RWPE2 (cell line): ENCODE results near the gene USP36.
"Not testable (repeated sequence)": the region's sequence is repeated elsewhere in the genome, so short reads cannot be mapped to it uniquely, and the experiment has no call there.

Source experiments
- ATAC-seq: fragments of 200-7000 bp; cut with Tn5 transposase; 3 replicates; pipeline ENCODE4 v1.9.1; 2021; ENCODE audit warnings: low read depth
- DNase-seq: peaks from one replicate; pipeline ENCODE4 v3.0.0-alpha.2; 2020; ENCODE audit warnings: low spot score
- H3K27ac ChIP-seq: fragments of 450-650 bp; 2 replicates; pipeline ENCODE4 v1.5.1; 2017; ENCODE audit warnings: mild to moderate bottlenecking; ENCODE audit not compliant: poor library complexity, severe bottlenecking
- H3K27me3 ChIP-seq: fragments of 250-450 bp; sonication (Bioruptor Pico); 2 replicates; pipeline ENCODE4 v1.5.1; 2021; ENCODE audit warnings: mild to moderate bottlenecking, moderate library complexity; ENCODE audit not compliant: insufficient read depth, poor library complexity, severe bottlenecking
- H3K36me3 ChIP-seq: fragments of 250-450 bp; sonication (Bioruptor Pico); 2 replicates; pipeline ENCODE4 v1.5.1; 2020; ENCODE audit warnings: low read depth, mild to moderate bottlenecking, moderate library complexity
- H3K4me1 ChIP-seq: fragments of 250-450 bp; sonication (Bioruptor Pico); 2 replicates; pipeline ENCODE4 v1.5.1; 2021; ENCODE audit warnings: mild to moderate bottlenecking, moderate library complexity; ENCODE audit not compliant: insufficient read depth, poor library complexity, severe bottlenecking
- H3K4me3 ChIP-seq: fragments of 250-450 bp; sonication (Bioruptor Pico); 2 replicates; pipeline ENCODE4 v1.5.1; 2021; ENCODE audit warnings: mild to moderate bottlenecking, moderate library complexity; ENCODE audit not compliant: severe bottlenecking
- H3K9me3 ChIP-seq: fragments of 250-450 bp; sonication (Bioruptor Pico); 2 replicates; pipeline ENCODE4 v1.5.1; 2021; ENCODE audit warnings: mild to moderate bottlenecking, moderate library complexity; ENCODE audit not compliant: severe bottlenecking
- TF ChIP-seq, protein P1 (sequence below): fragments of 450-650 bp; IDR thresholded peaks from one replicate; pipeline ENCODE4 v1.5.1; 2017; ENCODE audit warnings: mild to moderate bottlenecking, moderate library complexity; ENCODE audit not compliant: poor library complexity, severe bottlenecking

The USP36 gene

DNA sequence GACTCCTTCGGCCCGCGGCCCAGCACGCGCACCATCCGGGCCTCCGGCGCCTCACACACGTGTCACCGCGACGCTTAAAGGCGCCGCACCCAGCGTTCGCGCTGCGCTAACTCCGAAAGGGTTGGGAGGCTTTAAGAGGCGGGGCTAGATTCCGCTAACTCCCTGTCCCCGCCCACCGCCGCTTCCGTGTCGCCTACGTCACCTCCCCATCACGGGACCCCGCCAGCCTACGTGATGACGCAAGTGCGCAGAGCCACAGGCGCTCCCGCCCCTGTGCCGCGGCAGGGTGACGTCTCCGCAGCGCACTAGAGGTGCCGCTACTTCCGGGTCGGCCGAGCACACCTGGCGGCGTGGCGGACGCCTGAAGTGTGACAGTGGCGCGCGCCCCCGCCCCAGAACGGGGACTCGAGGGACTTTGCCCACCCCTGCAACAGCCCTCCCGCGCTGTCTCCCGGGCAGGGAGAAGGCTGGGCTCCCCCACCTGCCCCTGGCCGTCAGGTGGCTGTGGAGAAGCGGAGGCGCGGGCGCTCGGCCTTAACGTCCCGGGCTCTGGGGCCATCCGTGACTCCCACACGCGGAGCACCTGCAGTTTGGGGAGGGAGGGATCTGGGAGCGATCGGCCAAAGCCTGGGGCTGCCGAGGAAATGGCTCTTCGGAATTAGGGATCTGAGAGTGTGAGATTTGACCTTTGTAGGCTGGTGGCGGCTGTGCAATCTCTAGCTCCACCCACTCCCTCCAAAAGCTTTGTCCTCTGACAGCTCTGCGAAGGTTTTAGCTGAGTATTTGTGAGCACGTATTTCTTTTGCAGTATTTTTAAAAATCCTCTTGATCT, at the start of gene USP36:
Gene USP36 (minus strand): TSS at position 35 of the 832 bp plus-strand sequence. CDS start 4,451 bp downstream, outside the sequence.
- ATAC-seq (peak; percentile 86), DNase-seq (peak; percentile 99)
- Histone ChIP-seq H3K4me3 (peak within 1 kb of the TSS; percentile 68), H3K36me3 (peaks cover 25% of the 10 kb centered on the region), H3K9me3 (no peaks in the 10 kb centered on the region), H3K27ac (peak within 1 kb of the TSS; percentile 75), H3K27me3 (no peaks in the 10 kb centered on the region), H3K4me1 (peaks cover 4% of the 10 kb centered on the region)
- TF ChIP-seq, protein P1, sequence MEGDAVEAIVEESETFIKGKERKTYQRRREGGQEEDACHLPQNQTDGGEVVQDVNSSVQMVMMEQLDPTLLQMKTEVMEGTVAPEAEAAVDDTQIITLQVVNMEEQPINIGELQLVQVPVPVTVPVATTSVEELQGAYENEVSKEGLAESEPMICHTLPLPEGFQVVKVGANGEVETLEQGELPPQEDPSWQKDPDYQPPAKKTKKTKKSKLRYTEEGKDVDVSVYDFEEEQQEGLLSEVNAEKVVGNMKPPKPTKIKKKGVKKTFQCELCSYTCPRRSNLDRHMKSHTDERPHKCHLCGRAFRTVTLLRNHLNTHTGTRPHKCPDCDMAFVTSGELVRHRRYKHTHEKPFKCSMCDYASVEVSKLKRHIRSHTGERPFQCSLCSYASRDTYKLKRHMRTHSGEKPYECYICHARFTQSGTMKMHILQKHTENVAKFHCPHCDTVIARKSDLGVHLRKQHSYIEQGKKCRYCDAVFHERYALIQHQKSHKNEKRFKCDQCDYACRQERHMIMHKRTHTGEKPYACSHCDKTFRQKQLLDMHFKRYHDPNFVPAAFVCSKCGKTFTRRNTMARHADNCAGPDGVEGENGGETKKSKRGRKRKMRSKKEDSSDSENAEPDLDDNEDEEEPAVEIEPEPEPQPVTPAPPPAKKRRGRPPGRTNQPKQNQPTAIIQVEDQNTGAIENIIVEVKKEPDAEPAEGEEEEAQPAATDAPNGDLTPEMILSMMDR: peak; percentile 13

DNA sequence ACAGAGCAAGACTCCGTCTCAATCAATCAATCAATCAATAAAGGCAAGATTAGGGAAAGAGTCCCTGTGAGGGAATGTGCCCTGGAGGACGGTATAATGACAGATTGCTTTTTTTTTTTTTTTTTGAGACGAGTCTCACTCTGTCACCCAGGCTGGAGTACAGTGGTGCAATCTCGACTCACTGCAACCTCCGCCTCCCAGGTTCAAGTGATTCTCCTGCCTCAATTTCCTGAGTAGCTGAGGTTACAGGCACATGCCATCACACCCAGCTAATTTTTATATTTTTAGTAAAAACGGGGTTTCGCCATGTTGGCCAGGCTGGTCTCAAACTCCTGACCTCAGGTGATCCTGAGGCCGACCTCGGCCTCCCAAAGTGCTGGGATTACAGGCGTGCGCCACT, 49.5 kb upstream of the USP36 start:
- H3K36me3 ChIP-seq, H3K27ac ChIP-seq, H3K4me3 ChIP-seq, H3K9me3 ChIP-seq, H3K4me1 ChIP-seq, DNase-seq, H3K27me3 ChIP-seq, ATAC-seq: not testable (repeated sequence)

DNA sequence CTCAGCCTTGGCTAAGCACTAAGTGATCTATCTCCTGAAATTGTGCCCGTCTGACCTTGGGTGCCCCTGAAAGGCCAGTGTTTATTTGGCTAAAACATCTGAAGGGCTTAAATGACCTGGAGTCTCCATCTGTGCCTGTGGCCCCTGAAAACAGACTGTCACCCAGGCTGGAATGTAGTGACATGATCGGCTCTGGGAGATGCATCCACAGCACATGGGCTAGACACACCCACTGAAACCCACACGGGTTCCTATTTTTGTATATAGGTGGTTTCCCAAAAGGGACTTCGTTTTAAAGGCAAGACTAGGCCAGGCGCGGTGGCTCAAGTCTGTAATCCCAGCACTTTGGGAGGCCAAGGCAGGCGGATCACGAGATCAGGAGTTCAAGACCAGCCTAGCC, 48.9 kb upstream of the USP36 start:
- TF ChIP-seq, protein P1: no peak
- no peak overlapping the region for H3K27ac ChIP-seq
- DNase-seq (no peak), ATAC-seq (no peak)
- H3K4me1 ChIP-seq: peaks cover 10% of the 10 kb centered on the region
- H3K27me3 ChIP-seq: no peaks in the 10 kb centered on the region
- H3K4me3 ChIP-seq: no peak overlapping the region
- no peaks in the 10 kb centered on the region for H3K36me3 ChIP-seq
- no peaks in the 10 kb centered on the region for H3K9me3 ChIP-seq

DNA sequence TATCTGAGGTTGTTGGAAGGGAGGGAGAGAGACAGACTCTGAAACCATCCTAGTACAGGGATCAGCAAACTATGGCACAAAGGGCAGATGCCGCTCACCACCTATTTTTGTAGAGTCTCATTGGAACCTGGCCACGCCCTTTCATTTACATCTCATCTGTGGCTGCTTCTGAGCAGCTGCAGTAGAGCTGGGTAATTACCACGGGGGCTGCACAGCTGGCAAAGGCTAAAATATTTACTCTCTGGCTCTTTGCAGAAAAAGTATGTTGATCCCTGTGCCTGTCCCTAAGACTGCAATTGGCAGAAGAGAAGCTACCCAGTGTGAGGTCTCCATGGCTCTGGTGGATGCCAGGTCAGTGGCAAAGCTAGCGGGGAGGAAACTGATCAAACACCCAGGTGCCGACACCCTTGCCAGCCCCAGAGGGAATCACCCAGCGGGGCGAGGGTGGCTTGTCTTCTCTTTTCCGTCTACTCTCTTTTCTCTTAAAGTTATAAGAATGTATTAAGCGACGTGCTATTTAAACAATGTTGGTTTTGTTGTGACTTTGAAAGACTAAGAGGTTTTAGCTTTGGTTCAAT, 48.4 kb upstream of the USP36 start:
- Histone ChIP-seq H3K4me3 (no peak overlapping the region), H3K4me1 (peaks cover 15% of the 10 kb centered on the region), H3K9me3 (no peaks in the 10 kb centered on the region), H3K27ac (no peak overlapping the region), H3K27me3 (no peaks in the 10 kb centered on the region), H3K36me3 (no peaks in the 10 kb centered on the region)
- ATAC-seq (no peak), DNase-seq (no peak)
- TF ChIP-seq, protein P1: no peak

DNA sequence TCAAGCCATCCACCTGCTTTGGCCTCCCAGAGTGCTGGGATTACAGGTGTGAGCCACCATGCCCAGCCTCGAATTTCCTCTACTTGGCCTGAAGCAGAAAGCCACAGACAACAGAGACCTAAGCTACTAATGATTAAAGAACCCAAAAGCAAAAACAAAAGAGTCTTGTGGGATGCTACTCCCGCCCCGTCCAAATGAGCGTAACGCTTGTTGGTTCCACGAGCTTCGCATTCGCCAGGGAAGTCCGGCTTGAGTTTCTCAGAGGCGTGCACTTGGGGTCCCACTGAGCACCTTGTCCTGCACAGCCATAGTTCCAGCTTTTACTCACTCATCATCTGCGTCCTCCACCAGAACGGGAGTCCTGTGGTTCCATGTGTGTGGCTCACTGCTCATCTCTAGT, 46.3 kb upstream of the USP36 start:
- TF ChIP-seq, protein P1: no peak
- H3K4me1 ChIP-seq: peaks cover 32% of the 10 kb centered on the region
- no peak overlapping the region for H3K27ac ChIP-seq
- H3K36me3 ChIP-seq: no peaks in the 10 kb centered on the region
- no peaks in the 10 kb centered on the region for H3K27me3 ChIP-seq
- no peaks in the 10 kb centered on the region for H3K9me3 ChIP-seq
- DNase-seq (no peak), ATAC-seq (no peak)
- H3K4me3 ChIP-seq: no peak overlapping the region
